Measurements from ENCODE around the gene SHANK3.

SHANK3 gene

DNA sequence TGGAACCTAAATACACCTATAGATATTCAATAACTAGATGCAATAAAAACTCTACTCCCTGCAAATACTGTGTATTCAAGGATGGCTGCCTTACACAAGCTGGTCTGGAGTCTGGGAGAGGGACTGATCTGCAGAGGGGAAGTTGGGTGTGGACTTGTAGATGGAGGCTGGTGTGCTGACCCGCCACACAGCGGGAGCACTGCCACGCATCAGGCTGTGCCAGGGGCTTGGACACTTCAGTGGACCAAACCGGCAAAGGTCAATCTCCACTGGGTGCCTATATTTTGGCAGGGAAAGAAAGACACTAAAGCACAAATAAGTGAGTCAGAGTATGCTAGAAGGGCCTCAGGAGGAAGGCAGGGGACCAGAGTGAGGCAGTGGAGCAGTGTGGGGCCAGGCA, 2.1 kb upstream of the SHANK3 start:
- peaks cover 19 to 24% of the 10 kb centered on the region in 2 donors for H3K4me1 Mint-ChIP-seq
- no peak for ATAC-seq (replicated peaks)
- H3K36me3 Mint-ChIP-seq: peaks cover 0 to 4% of the 10 kb centered on the region in 2 donors
- H3K27me3 Mint-ChIP-seq: peaks cover 40 to 51% of the 10 kb centered on the region in 2 donors
- no peak overlapping the region for H3K27ac Mint-ChIP-seq
- no peak for DNase-seq
- H3K9me3 Mint-ChIP-seq: peaks cover 0 to 5% of the 10 kb centered on the region in 2 donors
- no peak overlapping the region for H3K4me3 Mint-ChIP-seq

DNA sequence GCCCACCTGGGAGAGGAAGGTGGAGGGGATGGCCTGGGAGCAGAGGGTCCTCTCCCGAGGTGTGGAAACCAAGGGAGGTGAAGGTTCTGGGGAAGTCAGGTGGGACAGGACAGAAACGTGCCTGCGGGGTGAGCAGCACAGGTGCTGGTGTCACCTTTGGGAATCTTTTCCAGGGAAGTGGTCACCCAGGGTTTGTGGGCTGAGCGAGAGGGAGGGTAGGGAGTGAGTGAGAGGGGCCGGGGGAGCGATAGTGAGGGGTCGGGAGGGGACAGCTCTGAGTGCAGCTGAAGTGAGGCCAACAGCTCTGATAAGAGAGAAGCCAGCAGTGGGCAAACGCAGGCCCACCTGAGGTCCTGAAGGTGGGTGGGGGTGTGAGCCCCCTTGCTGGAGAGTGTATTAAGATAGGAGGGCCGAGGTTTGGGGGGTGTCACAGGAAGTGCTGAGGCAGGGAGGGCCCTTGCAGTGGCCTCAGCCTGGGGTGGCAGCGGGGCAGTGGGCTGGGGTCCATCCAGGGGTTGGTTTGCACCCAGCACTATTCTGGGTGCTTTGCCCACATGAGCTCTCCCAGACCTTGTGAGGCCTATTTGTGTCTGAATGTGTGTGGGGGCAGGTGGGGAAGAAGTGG, 1.6 kb upstream of the SHANK3 start:
- ATAC-seq (replicated peaks): no peak
- Mint-ChIP-seq H3K4me3 (no peak overlapping the region), H3K27me3 (peaks cover 45 to 56% of the 10 kb centered on the region in 2 donors), H3K36me3 (peaks cover 0 to 4% of the 10 kb centered on the region in 2 donors), H3K27ac (no peak overlapping the region), H3K4me1 (peaks cover 19 to 24% of the 10 kb centered on the region in 2 donors), H3K9me3 (peaks cover 0 to 5% of the 10 kb centered on the region in 2 donors)
- no peak for DNase-seq

DNA sequence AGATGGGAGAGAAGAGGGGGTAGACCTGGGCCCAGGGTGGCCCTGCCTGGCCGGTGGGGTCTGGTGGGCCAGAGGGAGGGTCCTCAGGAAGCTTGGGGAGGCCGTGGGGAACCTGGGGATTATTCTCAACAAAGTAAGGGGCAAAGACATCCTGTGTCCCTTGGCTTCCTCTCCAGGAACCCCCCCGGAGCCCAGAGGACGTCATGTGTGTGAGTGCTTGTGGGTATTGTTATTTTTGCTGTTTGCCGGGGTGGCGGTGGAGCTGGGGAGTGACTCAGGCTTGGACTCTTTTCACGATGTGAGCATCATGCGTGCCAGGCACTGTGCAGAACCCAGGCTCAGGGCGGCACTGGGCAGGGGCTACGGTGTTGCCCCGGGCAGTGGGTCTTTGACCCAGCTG, 982 bp upstream of the SHANK3 start:
- H3K27me3 Mint-ChIP-seq: peaks cover 49 to 62% of the 10 kb centered on the region in 2 donors
- DNase-seq (no peak), ATAC-seq (replicated peaks) (peak; percentile 28 to 30)
- peaks cover 19 to 22% of the 10 kb centered on the region in 2 donors for H3K4me1 Mint-ChIP-seq
- peaks cover 0 to 4% of the 10 kb centered on the region in 2 donors for H3K36me3 Mint-ChIP-seq
- H3K9me3 Mint-ChIP-seq: peaks cover 0 to 5% of the 10 kb centered on the region in 2 donors
- H3K27ac Mint-ChIP-seq: no peak overlapping the region
- no peak overlapping the region for H3K4me3 Mint-ChIP-seq

DNA sequence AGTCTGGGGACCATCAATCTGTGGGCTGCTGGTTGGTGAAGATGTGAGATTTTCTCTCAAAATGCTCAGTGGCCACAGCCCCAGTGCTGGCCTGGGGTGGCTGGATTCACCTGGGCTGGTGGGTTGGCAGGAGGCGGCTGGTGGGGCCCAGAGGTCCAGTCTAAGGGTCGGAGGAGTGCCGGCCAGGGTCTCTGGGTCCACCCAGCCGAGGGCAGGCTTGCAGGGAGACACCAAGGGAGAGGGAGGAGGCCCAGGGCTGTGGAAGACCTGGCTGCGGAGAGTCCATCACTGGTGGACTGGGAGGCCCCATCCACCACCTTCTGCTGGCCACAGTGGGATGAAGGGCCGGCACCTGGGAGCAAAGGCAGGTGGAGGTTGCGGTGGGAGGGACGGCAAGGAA, 582 bp upstream of the SHANK3 start:
- Mint-ChIP-seq H3K4me3 (peak overlapping the region in 1 of 2 donors; percentile 21), H3K4me1 (peaks cover 19 to 22% of the 10 kb centered on the region in 2 donors), H3K27me3 (peaks cover 49 to 62% of the 10 kb centered on the region in 2 donors), H3K27ac (no peak overlapping the region), H3K9me3 (peaks cover 0 to 5% of the 10 kb centered on the region in 2 donors), H3K36me3 (peaks cover 0 to 4% of the 10 kb centered on the region in 2 donors)
- ATAC-seq (replicated peaks) (no peak), DNase-seq (no peak)

DNA sequence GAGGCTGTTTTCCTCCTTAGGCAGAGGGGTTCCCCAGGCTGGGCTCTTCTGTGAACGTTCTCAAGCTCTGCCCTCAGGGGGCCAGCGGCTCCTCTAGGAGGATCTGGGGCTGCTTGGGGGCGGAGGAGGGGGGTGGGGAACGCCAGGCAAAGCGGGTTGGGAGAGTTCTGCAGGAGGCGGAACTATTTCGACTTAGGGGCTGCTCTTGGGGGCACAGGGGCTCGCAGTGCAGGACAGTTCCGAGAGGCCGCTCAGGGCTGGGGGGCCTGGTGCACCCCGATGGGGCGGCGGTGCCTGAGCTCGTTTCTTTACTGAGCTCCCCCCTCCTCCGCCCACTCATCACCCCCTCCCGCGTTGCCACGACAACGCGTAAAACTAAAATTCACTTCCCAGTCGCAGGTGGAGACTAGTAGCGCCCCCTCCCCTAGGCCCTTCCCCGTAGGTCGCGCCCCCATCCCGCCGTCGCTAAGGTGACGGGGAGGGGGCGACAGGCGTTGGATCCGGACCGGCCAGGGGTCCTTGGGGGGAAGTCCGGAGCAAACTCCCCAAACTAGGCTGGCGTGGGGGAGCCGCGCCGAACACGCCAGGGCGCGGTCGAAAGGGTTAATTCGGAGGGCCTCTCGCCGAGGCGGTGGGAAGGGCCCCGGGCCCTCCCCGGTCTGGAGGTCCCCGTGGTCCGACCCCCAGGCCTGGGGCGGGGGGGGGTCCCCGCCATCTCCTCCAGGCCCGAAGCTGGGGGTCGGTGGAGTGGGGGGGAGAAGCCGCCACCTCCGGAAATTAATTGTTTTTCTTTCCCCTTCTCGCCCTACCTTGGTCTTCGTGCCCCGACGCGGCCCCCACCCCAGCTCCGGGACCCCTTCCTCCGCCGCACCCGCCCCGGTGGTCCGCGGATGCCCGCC, 857 bp downstream of the SHANK3 start:
- peak overlapping the region; percentile 77 for H3K27ac Mint-ChIP-seq

DNA sequence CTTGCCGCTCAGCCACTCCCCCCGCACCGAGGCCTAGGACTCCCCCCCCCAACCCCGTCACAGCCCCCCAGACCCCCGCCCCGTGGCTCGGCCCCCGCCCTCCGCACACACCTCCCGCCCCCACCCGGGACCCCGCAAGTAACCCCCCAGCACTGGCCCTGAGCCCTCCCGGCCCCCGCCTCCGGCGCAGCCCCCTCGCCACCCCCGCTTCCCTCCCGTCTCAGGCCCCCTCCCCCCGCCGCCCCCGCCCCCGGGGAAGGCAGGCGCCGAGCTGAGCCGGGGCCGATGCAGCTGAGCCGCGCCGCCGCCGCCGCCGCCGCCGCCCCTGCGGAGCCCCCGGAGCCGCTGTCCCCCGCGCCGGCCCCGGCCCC, 1.5 kb downstream of the SHANK3 start:
- DNase-seq (no peak), ATAC-seq (replicated peaks) (no peak)
- Mint-ChIP-seq H3K4me3 (no peak overlapping the region), H3K36me3 (peaks cover 0 to 4% of the 10 kb centered on the region in 2 donors), H3K4me1 (peaks cover 19 to 22% of the 10 kb centered on the region in 2 donors), H3K27ac (no peak overlapping the region), H3K9me3 (peaks cover 0 to 5% of the 10 kb centered on the region in 2 donors), H3K27me3 (peaks cover 42 to 51% of the 10 kb centered on the region in 2 donors)

More for the DNA sequence above, 857 bp downstream of the SHANK3 start:
- Mint-ChIP-seq H3K36me3 (peaks cover 0 to 4% of the 10 kb centered on the region in 2 donors), H3K4me1 (peaks cover 19 to 22% of the 10 kb centered on the region in 2 donors), H3K4me3 (peak overlapping the region; percentile 68 to 71), H3K27me3 (peaks cover 42 to 53% of the 10 kb centered on the region in 2 donors), H3K9me3 (peaks cover 0 to 5% of the 10 kb centered on the region in 2 donors)
- ATAC-seq (replicated peaks): no peak
- DNase-seq: no peak

DNA sequence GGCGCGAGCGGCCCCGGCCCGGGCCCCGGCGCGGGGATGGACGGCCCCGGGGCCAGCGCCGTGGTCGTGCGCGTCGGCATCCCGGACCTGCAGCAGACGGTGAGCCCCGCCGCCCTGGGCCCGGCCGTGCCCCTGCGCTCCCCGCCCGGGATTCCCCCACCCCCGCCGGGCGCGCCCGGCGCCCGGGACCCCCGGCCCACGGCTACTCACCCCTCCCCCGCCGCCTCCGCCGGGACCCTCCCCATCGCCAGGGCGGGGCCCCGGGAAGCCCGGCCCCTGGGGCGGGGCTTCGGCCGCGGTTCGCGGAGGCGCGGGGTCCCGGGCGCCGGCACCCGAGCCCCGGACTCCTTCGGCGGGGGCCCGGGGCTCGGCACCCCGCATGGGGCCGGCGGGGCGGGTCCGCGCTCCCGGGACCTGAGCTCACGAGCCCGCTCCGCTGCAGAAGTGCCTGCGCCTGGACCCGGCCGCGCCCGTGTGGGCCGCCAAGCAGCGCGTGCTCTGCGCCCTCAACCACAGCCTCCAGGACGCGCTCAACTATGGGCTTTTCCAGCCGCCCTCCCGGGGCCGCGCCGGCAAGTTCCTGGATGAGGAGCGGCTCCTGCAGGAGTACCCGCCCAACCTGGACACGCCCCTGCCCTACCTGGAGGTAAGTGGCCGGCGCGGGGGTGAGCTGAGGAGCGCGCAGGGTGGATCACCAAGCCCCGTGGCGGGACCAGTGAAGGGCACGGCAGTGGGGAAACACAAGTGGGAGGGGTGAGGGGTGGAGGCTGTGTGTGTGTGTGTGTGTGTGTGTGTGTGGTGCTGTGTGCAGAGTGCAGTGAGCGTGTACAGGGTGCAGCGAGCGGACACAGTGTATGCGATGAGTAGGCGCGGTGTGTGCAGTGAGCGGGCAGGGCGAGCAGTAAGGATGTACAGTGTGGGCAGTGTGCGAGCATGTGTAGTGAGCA, 2.3 kb downstream of the SHANK3 start:
- DNase-seq (no peak), ATAC-seq (replicated peaks) (peak; percentile 42 to 44)
- Mint-ChIP-seq H3K36me3 (peaks cover 0 to 4% of the 10 kb centered on the region in 2 donors), H3K4me1 (peaks cover 19 to 22% of the 10 kb centered on the region in 2 donors), H3K27ac (no peak overlapping the region), H3K4me3 (peak overlapping the region; percentile 69 to 79), H3K9me3 (peaks cover 0 to 5% of the 10 kb centered on the region in 2 donors), H3K27me3 (peaks cover 42 to 51% of the 10 kb centered on the region in 2 donors)

DNA sequence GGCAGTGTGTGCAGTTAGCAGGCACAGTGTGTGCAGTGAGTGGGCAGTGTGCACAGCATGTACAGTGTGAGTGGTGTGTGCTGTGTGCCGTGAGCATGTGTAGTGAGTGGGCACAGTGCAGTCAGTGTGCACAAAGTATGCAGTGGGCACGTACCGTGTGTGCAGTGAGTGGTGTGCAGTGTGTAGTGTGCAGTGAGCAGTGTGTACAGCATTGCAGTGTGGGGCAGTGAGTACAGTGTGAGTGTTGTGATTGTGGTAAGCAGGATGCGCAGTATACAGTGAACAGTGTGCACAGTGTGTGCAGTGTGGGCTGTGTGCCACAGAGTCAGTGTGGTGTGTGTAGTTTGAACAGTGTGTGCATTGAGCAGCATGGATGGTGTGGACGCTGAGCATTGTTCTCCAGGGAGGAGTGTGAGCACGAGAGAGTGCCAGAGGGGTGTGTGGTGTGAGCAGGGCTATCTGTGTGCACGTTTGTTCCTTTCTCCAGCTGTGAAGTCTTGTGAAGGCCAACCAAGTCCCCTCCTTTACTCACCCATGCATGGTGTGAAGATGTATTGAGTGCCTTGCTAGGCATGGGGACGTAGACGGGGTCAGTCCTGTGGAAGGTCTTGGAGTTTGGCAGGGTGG, 3.0 kb downstream of the SHANK3 start:
- ATAC-seq (replicated peaks) (no peak), DNase-seq (no peak)
- Mint-ChIP-seq H3K4me3 (peak overlapping the region in 1 of 2 donors; percentile 69), H3K27ac (no peak overlapping the region), H3K27me3 (peaks cover 39 to 48% of the 10 kb centered on the region in 2 donors), H3K4me1 (peaks cover 19 to 22% of the 10 kb centered on the region in 2 donors), H3K36me3 (peaks cover 0 to 4% of the 10 kb centered on the region in 2 donors), H3K9me3 (peaks cover 0 to 5% of the 10 kb centered on the region in 2 donors)

DNA sequence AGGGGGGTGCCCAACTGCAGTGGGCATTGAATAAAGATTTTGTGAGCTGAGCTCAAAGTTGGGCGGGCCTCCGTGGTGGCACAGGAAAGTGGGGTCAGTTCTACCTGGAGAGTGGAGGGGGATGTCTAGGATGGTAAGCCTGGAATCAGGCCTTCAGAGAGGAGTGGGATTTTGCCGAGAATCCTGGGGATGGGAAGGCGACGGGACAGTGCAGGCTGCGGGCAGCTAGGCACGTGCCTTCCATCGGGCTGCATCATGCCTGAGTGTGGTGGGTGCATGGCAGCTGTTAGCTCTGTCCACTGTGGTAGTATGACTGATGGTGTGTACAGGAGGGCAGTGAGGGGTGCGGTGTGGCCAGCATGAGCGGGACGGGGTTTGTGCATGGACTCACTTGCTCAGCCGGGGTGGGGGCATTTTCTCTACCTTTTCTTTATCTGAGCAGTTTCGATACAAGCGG, 3.6 kb downstream of the SHANK3 start:
- H3K4me1 Mint-ChIP-seq: peaks cover 19 to 21% of the 10 kb centered on the region in 2 donors
- no peak overlapping the region for H3K4me3 Mint-ChIP-seq
- ATAC-seq (replicated peaks) (no peak), DNase-seq (no peak)
- H3K27ac Mint-ChIP-seq: no peak overlapping the region
- H3K27me3 Mint-ChIP-seq: peaks cover 33 to 42% of the 10 kb centered on the region in 2 donors
- peaks cover 0 to 4% of the 10 kb centered on the region in 2 donors for H3K36me3 Mint-ChIP-seq
- peaks cover 0 to 5% of the 10 kb centered on the region in 2 donors for H3K9me3 Mint-ChIP-seq

DNA sequence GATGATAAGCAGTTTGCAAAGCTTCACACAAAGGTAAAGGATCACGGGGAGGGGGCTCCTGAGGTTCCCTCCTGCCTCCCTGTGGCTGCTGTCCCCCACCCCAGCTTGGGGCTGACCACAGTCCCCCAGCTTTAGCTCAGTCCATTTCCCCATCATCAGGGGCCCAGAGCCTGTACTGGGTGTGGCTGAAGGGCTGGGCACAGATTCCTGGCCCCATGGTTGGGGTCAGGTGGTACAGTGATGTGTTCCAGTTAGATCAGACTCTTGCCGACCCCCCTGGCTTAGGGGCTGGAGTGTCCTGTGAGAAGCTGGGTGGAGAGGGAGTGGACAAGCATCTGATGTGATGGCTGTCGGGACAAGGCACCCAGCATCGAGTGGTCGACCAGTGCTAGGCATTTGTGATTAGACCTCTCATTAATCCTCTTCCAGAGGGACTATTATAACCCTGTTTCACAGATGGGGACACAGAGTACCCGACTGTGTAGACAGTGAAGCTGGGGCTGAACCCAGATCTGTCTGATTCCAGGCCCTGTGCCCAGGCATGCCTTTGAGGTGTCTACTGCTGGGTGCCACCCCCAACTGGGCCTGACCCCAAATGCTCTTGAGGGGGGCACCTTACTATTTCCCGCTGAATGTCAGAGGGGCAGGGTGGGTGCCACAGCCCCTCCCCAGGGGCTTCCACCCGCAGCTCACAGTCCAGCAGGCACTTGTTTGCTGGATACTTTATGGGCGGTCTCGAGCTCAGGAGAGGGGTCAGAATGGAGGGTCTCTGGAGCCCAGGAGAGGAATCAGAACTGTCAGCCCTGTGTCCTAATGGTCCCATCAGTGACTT, 4.3 kb downstream of the SHANK3 start:
- ATAC-seq (replicated peaks) (no peak), DNase-seq (no peak)
- H3K27me3 Mint-ChIP-seq: peaks cover 27 to 36% of the 10 kb centered on the region in 2 donors
- no peak overlapping the region for H3K27ac Mint-ChIP-seq
- peaks cover 0 to 4% of the 10 kb centered on the region in 2 donors for H3K36me3 Mint-ChIP-seq
- H3K9me3 Mint-ChIP-seq: peaks cover 0 to 5% of the 10 kb centered on the region in 2 donors
- H3K4me1 Mint-ChIP-seq: peaks cover 13 to 15% of the 10 kb centered on the region in 2 donors
- no peak overlapping the region for H3K4me3 Mint-ChIP-seq

DNA sequence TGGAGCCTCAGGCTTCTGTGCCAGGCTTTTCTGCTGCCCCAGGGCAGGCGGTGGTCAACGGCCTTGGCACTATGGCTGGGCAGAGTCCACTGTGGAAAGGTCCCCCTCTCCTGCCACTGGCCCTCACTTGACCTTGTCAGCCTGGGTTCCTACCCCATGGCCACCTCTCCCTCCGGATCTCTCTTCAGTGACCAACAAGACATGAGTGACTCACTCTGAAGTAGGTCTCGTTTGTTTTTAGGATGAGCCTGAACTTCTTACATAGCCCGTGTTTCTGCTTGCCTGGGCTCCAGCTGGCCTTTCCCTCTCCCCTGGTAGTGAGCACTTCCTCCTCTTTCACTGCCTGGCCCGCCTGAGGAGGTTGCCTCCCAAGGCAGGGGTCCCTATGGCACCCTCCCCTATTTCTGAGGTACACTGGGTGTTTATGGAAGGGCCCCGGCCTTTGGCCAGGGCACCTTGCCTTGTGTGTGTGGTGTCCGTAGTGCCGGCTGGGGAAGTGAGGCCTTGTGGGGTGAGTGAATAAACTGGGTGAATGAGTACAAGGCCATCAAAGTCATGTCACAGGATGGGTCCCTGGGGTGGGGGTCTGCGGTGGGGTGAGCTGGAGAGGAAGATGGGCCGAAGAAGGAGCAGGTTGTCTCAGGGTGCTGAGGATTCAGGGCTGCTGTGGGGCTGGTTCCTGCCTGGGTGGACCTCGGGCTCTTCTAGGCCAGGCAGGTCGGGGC, 5.0 kb downstream of the SHANK3 start:
- Mint-ChIP-seq H3K4me1 (peaks cover 9 to 11% of the 10 kb centered on the region in 2 donors), H3K9me3 (peaks cover 0 to 3% of the 10 kb centered on the region in 2 donors), H3K4me3 (no peak overlapping the region), H3K27ac (no peak overlapping the region), H3K27me3 (peaks cover 20 to 28% of the 10 kb centered on the region in 2 donors), H3K36me3 (peaks cover 0 to 4% of the 10 kb centered on the region in 2 donors)
- DNase-seq: no peak
- ATAC-seq (replicated peaks): no peak

DNA sequence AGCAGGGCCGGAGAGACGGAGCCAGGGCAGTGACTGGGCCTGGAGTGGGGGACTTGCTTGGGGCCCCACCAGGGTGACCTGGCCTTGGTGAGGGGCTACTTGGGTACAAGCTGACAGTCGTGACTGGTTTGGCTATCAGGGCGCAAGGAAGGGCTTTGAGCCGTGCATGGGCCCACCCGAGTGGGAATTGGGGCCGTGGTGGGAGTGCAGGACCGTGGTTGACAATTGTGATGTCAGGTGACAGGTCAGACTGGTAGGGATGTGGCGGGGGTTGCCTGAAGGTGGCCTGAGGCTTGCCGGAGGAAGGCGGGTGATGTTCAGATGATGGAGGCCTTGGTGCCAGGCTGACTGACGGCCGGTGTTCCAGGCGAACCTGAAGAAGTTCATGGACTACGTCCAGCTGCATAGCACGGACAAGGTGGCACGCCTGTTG, 5.6 kb downstream of the SHANK3 start:
- ATAC-seq (replicated peaks): no peak
- Mint-ChIP-seq H3K4me1 (peaks cover 4 to 6% of the 10 kb centered on the region in 2 donors), H3K4me3 (no peak overlapping the region), H3K27me3 (peaks cover 15 to 22% of the 10 kb centered on the region in 2 donors), H3K9me3 (no peaks in the 10 kb centered on the region), H3K27ac (no peak overlapping the region), H3K36me3 (no peaks in the 10 kb centered on the region)
- DNase-seq: no peak
